Cortex of kidney (tissue), 1 donor: ENCODE measurements around the gene NR2F1-AS1.

Experiments
- DNase-seq: peaks from one replicate; lab custom pipeline; 2025; lab: John Stamatoyannopoulos, UW

The NR2F1-AS1 gene

GRCh38 chr5:93603078-93603792, 22.2 kb upstream of the NR2F1-AS1 start:
- DNase-seq: no peak

GRCh38 chr5:93602241-93603077, 21.4 kb upstream of the NR2F1-AS1 start:
- DNase-seq: no peak

- DNase-seq: no peak
These were observed 20.8 kb upstream of the NR2F1-AS1 start for GRCh38 chr5:93601802-93602155.

GRCh38 chr5:93601071-93601801, 20.2 kb upstream of the NR2F1-AS1 start:
- no peak for DNase-seq

- DNase-seq: no peak
These were observed 19.5 kb upstream of the NR2F1-AS1 start for GRCh38 chr5:93600409-93601070.

- DNase-seq: no peak
These were observed 18.5 kb upstream of the NR2F1-AS1 start for GRCh38 chr5:93599399-93600120.

GRCh38 chr5:93599001-93599379, 18.0 kb upstream of the NR2F1-AS1 start:
- no peak for DNase-seq

GRCh38 chr5:93598091-93599000, 17.3 kb upstream of the NR2F1-AS1 start:
- DNase-seq: no peak

- DNase-seq: no peak
These were observed 15.9 kb upstream of the NR2F1-AS1 start for GRCh38 chr5:93596676-93597490.

GRCh38 chr5:93596310-93596675, 15.3 kb upstream of the NR2F1-AS1 start:
- DNase-seq: no peak

GRCh38 chr5:93595420-93596147, 14.6 kb upstream of the NR2F1-AS1 start:
- DNase-seq: no peak

GRCh38 chr5:93594591-93595419, 13.8 kb upstream of the NR2F1-AS1 start:
- DNase-seq: no peak

- no peak for DNase-seq
These were observed 12.6 kb upstream of the NR2F1-AS1 start for GRCh38 chr5:93593476-93594131.

GRCh38 chr5:93592883-93593282, 11.9 kb upstream of the NR2F1-AS1 start:
- no peak for DNase-seq

- DNase-seq: no peak
These were observed 10.4 kb upstream of the NR2F1-AS1 start for GRCh38 chr5:93591323-93591945.

GRCh38 chr5:93590493-93590892, 9.5 kb upstream of the NR2F1-AS1 start:
- no peak for DNase-seq

- no peak for DNase-seq
These were observed 8.8 kb upstream of the NR2F1-AS1 start for GRCh38 chr5:93589829-93590215.
